Measurements from ENCODE around the gene ALDH1L2.

- TF ChIP-seq CTCF (IDR thresholded peaks at IDR 0.05; ENCODE audit: poor library complexity, severe bottlenecking) (no peak), EZH2 (IDR thresholded peaks at IDR 0.05; ENCODE audit: borderline replicate concordance, insufficient read depth, low read length, poor library complexity, severe bottlenecking) (no peak)
These were observed 16.7 kb upstream of the ALDH1L2 start for GRCh38 chr12:105100998-105101397.

Measured in neural cell (in vitro differentiated cells).